Measurements from ENCODE around the gene GOLGA6L1. TPM values are rescaled to one million over a fixed set of nuclear protein-coding genes. Genes with fewer than 3 reads are reported as not detected.

The GOLGA6L1 gene
- total RNA-seq, 1 donor = not detected

GRCh38 chr15:23081271-23081670 lies 55.4 kb downstream of the GOLGA6L1 start:
- no peak for DNase-seq (ENCODE audit: insufficient read length, low spot score, missing footprints)
- H3K4me3 ChIP-seq (ENCODE audit: insufficient read depth, low read length) = no peak overlapping the region
- H4K20me1 ChIP-seq (ENCODE audit: insufficient read depth, low read length) = no peaks in the 10 kb centered on the region
- H3K27ac ChIP-seq (ENCODE audit: low read depth, low read length) = no peak overlapping the region
- no peaks in the 10 kb centered on the region for H3K9me3 ChIP-seq (ENCODE audit: low read depth, low read length)
- H3K4me1 ChIP-seq (ENCODE audit: insufficient read depth, low read length) = no peaks in the 10 kb centered on the region
- no peaks in the 10 kb centered on the region for H3K36me3 ChIP-seq (ENCODE audit: insufficient read depth, low read length)
- H3K27me3 ChIP-seq (ENCODE audit: insufficient read depth, low read length) = no peaks in the 10 kb centered on the region
- H3K79me2 ChIP-seq (ENCODE audit: insufficient read depth, low read length) = no peaks in the 10 kb centered on the region
- TF ChIP-seq, protein P1, sequence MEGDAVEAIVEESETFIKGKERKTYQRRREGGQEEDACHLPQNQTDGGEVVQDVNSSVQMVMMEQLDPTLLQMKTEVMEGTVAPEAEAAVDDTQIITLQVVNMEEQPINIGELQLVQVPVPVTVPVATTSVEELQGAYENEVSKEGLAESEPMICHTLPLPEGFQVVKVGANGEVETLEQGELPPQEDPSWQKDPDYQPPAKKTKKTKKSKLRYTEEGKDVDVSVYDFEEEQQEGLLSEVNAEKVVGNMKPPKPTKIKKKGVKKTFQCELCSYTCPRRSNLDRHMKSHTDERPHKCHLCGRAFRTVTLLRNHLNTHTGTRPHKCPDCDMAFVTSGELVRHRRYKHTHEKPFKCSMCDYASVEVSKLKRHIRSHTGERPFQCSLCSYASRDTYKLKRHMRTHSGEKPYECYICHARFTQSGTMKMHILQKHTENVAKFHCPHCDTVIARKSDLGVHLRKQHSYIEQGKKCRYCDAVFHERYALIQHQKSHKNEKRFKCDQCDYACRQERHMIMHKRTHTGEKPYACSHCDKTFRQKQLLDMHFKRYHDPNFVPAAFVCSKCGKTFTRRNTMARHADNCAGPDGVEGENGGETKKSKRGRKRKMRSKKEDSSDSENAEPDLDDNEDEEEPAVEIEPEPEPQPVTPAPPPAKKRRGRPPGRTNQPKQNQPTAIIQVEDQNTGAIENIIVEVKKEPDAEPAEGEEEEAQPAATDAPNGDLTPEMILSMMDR (IDR thresholded peaks at IDR 0.05; ENCODE audit: extremely low read depth, low read depth, low read length) = no peak
- no peak overlapping the region for H3K4me2 ChIP-seq (ENCODE audit: insufficient read depth, low read length)
- no peak overlapping the region for H2AFZ ChIP-seq (ENCODE audit: low read length)

- H2AFZ ChIP-seq (ENCODE audit: low read length) = no peak overlapping the region
- H3K27me3 ChIP-seq (ENCODE audit: insufficient read depth, low read length) = no peaks in the 10 kb centered on the region
- peak overlapping the region; percentile 28 for H3K4me2 ChIP-seq (ENCODE audit: insufficient read depth, low read length)
- H3K79me2 ChIP-seq (ENCODE audit: insufficient read depth, low read length) = no peaks in the 10 kb centered on the region
- no peaks in the 10 kb centered on the region for H3K9me3 ChIP-seq (ENCODE audit: low read depth, low read length)
- no peak overlapping the region for H3K4me3 ChIP-seq (ENCODE audit: insufficient read depth, low read length)
- no peaks in the 10 kb centered on the region for H3K4me1 ChIP-seq (ENCODE audit: insufficient read depth, low read length)
- no peak overlapping the region for H3K27ac ChIP-seq (ENCODE audit: low read depth, low read length)
- TF ChIP-seq, protein P1 (IDR thresholded peaks at IDR 0.05; ENCODE audit: extremely low read depth, low read depth, low read length) = no peak
- DNase-seq (ENCODE audit: insufficient read length, low spot score, missing footprints) = no peak
- no peaks in the 10 kb centered on the region for H4K20me1 ChIP-seq (ENCODE audit: insufficient read depth, low read length)
- no peaks in the 10 kb centered on the region for H3K36me3 ChIP-seq (ENCODE audit: insufficient read depth, low read length)
Measured at GRCh38 chr15:23079766-23080165, 56.9 kb downstream of the GOLGA6L1 start.

Small RNA genes within 50 kb of the gene (small RNA-seq; reads per million reads assigned to genes)
- not detected for gene RN7SL106P

Other genes with a start within 250 kb of the GOLGA6L1 start
- 104 and 107 TPM in 2 replicates for gene CYFIP1, start 156.5 kb downstream of the GOLGA6L1 start, total RNA-seq
- 27.4 and 32.6 TPM in 2 replicates for gene TUBGCP5, start 97.3 kb downstream of the GOLGA6L1 start, total RNA-seq
- not detected in 2 replicates for gene GOLGA6L26, start 197.4 kb upstream of the GOLGA6L1 start, total RNA-seq
- under 0.01 TPM in 2 replicates for gene GOLGA8S, start 217.9 kb upstream of the GOLGA6L1 start, total RNA-seq